HG03442 (cell line): ENCODE measurements around the gene FAM83D.
"Not testable (repeated sequence)": the region's sequence is repeated elsewhere in the genome, so short reads cannot be mapped to it uniquely, and the experiment has no call there.

Experiments used
- ATAC-seq: cut with Tn5 transposase; IDR thresholded peaks from one replicate; pipeline ENCODE4 v1.9.1; 2021; ENCODE audit warnings: mild to moderate bottlenecking, moderate library complexity; ENCODE audit not compliant: unreplicated experiment

The FAM83D gene

GRCh38 chr20:38962044-38962927, 36.1 kb downstream of the FAM83D start, which contains the start of gene DHX35:
TSS of gene DHX35 (plus strand) at chr20:38962344. CDS start at chr20:38962368, 24 bp downstream.
- ATAC-seq, result peak; percentile 94

GRCh38 chr20:38962928-38963401, 36.7 kb downstream of the FAM83D start:
- ATAC-seq, result no peak

GRCh38 chr20:38963745-38964144, 37.5 kb downstream of the FAM83D start:
- ATAC-seq, result no peak

- ATAC-seq, result no peak
Measured at GRCh38 chr20:38965264-38965663, 39.0 kb downstream of the FAM83D start.

GRCh38 chr20:38968090-38968489, 41.9 kb downstream of the FAM83D start:
- ATAC-seq, result no peak

GRCh38 chr20:38969708-38970107, 43.5 kb downstream of the FAM83D start:
- ATAC-seq, result no peak

- no peak for ATAC-seq
Measured at GRCh38 chr20:38970302-38970701, 44.1 kb downstream of the FAM83D start.

- no peak for ATAC-seq
Measured at GRCh38 chr20:38973107-38973506, 46.9 kb downstream of the FAM83D start.

GRCh38 chr20:38973645-38974044, 47.4 kb downstream of the FAM83D start:
- ATAC-seq, result no peak

- ATAC-seq, result no peak
Measured at GRCh38 chr20:38975539-38976120, 49.4 kb downstream of the FAM83D start.

- no peak for ATAC-seq
Measured at GRCh38 chr20:38979434-38979833, 53.2 kb downstream of the FAM83D start.

GRCh38 chr20:38979842-38980241, 53.6 kb downstream of the FAM83D start:
- no peak for ATAC-seq

GRCh38 chr20:38982291-38982690, 56.1 kb downstream of the FAM83D start:
- ATAC-seq, result no peak

GRCh38 chr20:38985060-38985459, 58.8 kb downstream of the FAM83D start:
- no peak for ATAC-seq

GRCh38 chr20:38985603-38986170, 59.5 kb downstream of the FAM83D start:
- no peak for ATAC-seq

GRCh38 chr20:38986663-38987062, 60.4 kb downstream of the FAM83D start:
- no peak for ATAC-seq

GRCh38 chr20:38987777-38988176, 61.6 kb downstream of the FAM83D start:
- ATAC-seq, result peak; percentile 67

GRCh38 chr20:38990728-38991127, 64.5 kb downstream of the FAM83D start:
- ATAC-seq, result no peak

GRCh38 chr20:38991814-38992704, 65.8 kb downstream of the FAM83D start:
- ATAC-seq, result no peak

GRCh38 chr20:38995536-38996044, 69.4 kb downstream of the FAM83D start:
- no peak for ATAC-seq

- not testable (repeated sequence) for ATAC-seq
Measured at GRCh38 chr20:38996866-38997265, 70.6 kb downstream of the FAM83D start.
